GM19025 (cell line): Measurements from ENCODE around the gene DNAJA3.

Experiments
- ATAC-seq: cut with Tn5 transposase; IDR thresholded peaks from one replicate; pipeline ENCODE4 v1.9.1; 2021; ENCODE audit warnings: mild to moderate bottlenecking, low read depth, moderate library complexity; ENCODE audit not compliant: unreplicated experiment

DNAJA3 gene

GRCh38 chr16:4428500-4428899 is 2.8 kb downstream of the DNAJA3 start:
- ATAC-seq, result no peak

DNA sequence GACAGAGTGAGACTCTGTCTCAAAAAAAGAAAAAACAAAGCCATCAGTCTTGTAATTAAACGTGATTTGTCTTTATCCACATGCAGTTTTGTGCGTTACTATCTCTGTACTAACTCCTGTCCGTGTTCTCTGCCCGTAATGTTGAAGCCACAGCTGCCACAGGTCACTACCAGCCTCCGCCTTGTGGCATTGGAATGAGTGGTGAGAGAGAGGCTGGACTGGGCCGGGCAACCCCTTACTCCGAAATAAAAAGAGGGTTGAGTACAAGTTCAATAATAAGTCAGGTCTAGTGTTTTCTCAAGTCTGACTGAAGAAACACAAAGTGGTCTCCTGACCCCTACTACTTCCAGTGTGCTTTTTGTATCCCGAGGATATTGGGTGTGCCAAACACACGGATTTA is 5.4 kb downstream of the DNAJA3 start:
- ATAC-seq, result no peak

DNA sequence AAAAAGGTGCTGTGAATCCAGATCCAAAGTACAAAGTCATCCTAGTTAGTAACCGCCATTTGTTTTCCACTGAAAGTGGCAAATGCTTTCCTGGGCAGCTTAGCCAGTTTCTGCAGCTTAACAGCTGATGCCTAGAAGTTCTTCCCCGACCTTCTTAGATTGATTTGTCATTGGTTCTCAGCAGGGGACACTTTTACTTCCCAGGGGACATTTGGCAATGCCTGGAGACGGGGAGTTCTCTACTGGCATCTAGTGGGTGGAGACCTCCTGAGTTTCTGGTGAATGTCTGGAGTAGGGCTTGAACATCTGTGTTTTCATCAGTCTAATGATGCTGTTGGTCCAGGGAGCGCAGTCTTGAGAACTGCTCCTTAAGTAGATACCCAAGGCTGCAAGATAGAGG is 7.6 kb downstream of the DNAJA3 start:
- ATAC-seq, result no peak

DNA sequence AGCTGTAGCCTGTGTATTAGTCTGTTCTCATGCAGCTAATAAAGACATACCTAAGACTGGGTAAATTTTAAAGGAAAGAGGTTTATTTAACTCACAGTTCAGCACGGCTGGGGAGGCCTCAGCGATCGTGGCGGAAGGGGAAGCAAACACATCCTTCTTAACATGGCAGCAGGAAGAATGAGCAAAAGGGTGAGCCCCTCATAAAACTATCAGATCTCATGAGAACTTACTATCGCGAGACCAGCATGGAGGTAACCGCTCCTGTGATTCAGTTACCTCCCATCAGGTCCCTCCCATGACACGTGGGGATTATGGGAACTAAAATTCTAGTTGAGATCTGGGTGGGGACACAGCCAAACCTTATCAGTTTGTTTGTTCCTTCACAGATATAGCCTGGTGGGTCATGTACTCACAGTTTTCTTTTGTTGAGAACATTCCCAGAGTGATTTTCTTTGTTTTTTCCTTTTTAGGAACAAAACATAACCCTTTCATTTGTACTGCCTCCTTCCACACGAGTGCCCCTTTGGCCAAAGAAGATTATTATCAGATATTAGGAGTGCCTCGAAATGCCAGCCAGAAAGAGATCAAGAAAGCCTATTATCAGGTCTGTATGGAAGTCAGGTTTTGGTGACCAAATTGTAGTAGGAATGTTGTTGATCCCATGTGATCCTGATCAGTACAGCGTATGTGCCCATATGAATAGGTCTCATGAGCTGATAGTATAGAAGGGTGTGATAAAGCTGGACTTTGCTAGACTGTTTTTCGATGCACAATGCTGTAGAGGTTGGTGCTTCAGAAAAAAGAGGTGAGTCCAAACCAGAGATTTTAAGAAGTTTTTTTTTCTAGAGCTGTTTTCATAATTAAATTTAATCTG is 8.5 kb downstream of the DNAJA3 start:
- ATAC-seq, result no peak

GRCh38 chr16:4435337-4436067 is 9.8 kb downstream of the DNAJA3 start:
- no peak for ATAC-seq

DNA sequence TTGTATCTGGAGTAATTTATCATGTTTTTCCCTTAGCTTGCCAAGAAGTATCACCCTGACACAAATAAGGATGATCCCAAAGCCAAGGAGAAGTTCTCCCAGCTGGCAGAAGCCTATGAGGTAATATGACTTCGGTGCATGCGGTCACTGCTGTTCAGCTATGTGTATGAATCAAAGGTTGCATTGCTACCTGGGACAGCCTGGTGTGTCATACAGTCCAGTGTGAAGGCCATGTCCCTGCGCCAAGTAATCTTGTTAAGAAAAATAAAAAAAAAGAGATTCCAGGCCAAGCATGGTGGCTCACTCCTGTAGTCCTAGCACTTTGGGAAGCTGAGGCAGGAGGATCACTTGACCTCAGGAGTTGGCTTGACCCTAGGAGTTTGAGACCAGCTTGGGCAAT is 11.7 kb downstream of the DNAJA3 start:
- no peak for ATAC-seq

DNA sequence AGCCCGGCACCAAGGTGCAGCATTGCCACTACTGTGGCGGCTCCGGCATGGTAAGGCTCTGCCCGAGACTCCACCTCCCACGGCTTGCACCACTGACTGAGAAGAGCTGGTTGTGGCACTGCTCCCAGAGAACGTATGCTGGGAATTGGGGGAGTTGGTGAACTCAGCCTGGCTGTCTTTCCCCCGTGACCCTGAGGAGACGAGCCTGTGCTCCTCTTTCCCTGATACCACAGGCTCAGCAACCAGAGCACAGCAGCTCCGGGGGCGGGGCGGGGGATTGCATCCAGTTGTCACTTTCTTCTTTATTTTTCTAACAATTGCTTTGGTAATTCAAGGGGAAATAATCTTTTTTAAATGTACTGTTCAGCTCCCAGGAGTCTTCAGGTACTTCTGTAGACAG is 16.7 kb downstream of the DNAJA3 start:
- no peak for ATAC-seq

- no peak for ATAC-seq
Measured at GRCh38 chr16:4443271-4443670, 17.6 kb downstream of the DNAJA3 start.

- no peak for ATAC-seq
Measured at GRCh38 chr16:4443986-4444385, 18.3 kb downstream of the DNAJA3 start.

GRCh38 chr16:4450430-4450829 is 24.8 kb downstream of the DNAJA3 start:
- no peak for ATAC-seq

GRCh38 chr16:4450931-4451519 is 25.4 kb downstream of the DNAJA3 start:
- ATAC-seq, result no peak

GRCh38 chr16:4452674-4453073 is 27.0 kb downstream of the DNAJA3 start:
- no peak for ATAC-seq

GRCh38 chr16:4454623-4455022 is 29.0 kb downstream of the DNAJA3 start:
- no peak for ATAC-seq

DNA sequence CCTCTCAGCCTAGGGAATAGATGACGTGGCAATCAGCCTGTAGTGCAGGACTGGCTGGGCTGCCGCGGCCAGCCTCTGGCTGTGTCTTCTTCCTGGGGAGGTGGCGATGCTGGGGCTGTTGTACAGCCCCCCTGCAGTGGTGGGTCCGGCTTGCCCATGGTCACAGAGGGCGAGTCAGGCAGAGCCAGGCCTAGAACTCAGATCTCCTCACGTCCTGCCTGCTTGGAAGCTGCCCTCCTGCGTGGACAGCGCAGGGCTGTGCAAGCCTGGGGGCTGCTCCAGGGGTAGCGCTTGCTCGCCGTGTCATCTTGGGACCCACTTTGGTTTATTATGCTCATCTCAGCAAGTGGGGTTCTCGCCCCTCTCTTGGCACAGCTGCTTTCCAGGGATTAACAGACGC is 29.4 kb downstream of the DNAJA3 start:
- ATAC-seq, result no peak

DNA sequence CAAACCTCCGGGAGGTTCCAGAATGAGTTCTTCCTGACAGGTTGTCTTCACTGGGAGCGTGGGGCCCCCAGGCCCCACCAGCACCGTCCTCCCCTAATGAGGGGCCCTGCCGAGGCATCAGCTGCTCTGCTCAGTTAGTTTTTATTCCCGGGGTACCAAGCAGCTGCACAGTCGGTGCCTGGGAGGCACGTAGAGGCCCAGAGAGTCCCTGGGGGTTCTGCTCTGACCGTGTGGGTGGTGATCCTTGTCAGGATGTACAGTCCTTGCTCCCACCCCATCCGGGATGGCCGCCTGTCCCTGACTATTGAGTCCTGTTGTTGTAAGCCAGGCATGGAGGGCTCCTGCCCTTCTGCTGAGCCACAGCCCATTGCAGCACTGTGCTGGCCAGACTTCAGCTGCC is 30.3 kb downstream of the DNAJA3 start:
- ATAC-seq, result no peak

DNA sequence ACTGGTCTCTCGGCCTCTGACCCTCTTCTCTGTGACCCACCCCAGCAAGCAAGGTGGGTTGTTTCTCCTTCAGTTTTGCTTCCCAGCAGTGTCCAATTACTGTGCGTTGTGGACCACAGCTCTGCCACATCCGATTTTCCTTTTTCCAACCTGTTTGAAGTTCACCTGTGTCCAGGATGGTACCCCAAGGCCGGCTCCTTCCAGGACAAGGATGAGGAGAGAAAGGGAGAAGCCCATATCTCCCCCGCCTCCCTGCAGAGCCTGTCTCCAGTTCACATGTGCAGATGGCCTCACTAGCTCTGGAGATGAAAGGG is 35.2 kb downstream of the DNAJA3 start:
- ATAC-seq, result no peak

- ATAC-seq, result no peak
Measured at GRCh38 chr16:4461250-4462085, 35.8 kb downstream of the DNAJA3 start.

DNA sequence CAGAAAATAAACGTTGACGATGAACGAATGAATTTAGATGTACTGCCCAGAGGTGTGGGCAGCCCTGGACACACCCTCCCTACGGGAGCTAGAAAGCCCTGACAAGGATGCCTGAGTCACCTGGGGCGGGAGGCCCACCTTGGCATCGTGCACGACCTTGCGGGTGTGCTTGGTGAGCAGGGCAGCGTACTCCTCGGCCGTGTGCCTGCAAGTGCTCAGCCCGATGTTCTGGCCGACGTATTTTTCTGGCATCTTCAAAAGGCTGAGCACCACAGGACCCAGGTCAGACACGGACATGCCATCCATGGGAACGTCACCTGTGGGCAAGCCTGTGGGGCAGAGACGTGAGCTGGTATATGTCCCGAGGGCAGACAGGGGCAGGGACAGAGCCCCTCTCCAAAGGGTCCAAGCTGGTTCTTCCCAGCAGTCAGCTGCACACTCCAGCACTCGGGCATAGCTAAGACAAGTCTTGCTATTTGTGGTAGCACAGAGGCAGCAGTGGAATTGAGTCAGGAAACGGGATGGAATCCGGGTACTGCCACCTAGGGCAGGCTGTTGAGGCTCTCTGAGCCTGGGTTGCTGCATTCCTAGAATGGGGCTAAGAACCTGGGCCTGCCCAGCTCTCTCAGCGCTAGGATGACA is 38.0 kb downstream of the DNAJA3 start:
- ATAC-seq, result no peak

- no peak for ATAC-seq
Measured at GRCh38 chr16:4465977-4466779, 40.5 kb downstream of the DNAJA3 start.

- ATAC-seq, result no peak
Measured at GRCh38 chr16:4467916-4468315, 42.2 kb downstream of the DNAJA3 start.
